Renal cortical epithelial cell (primary cell): Measurements from ENCODE around the gene CILP2. TPM values are rescaled to one million over a fixed set of nuclear protein-coding genes. Genes with fewer than 3 reads are reported as not detected.

Experiments used
- DNase-seq: peaks from one replicate; pipeline ENCODE4 v3.0.0-alpha.2; 2011; ENCODE audit warnings: low read depth
- total RNA-seq: library from RNA; depleted of rRNA; stranded (reverse); fragments of >200 nt; gene quantifications from 2 replicates; pipeline ENCODE4 v1.2.3, GENCODE V29; 2014

The CILP2 gene
- total RNA-seq, 1 donor from 2014 or later: 0.60 TPM

DNA sequence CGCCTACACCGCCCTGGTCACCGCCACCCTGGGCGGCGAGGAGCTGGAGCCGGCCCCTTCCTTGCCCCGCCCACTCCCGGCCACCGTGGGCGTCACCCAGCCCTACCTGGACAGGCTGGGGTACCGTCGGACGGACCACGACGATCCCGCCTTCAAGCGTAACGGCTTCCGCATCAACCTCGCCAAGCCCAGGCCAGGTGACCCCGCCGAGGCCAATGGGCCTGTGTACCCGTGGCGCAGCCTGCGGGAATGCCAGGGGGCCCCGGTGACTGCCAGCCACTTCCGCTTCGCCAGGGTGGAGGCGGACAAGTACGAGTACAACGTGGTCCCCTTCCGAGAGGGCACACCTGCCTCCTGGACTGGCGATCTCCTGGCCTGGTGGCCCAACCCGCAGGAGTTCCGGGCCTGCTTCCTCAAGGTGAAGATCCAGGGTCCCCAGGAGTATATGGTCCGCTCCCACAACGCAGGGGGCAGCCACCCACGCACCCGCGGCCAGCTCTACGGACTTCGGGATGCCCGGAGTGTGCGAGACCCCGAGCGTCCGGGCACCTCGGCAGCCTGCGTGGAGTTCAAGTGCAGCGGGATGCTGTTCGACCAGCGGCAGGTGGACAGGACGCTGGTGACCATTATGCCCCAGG is 7.0 kb downstream of the CILP2 start:
- no peak for DNase-seq

DNA sequence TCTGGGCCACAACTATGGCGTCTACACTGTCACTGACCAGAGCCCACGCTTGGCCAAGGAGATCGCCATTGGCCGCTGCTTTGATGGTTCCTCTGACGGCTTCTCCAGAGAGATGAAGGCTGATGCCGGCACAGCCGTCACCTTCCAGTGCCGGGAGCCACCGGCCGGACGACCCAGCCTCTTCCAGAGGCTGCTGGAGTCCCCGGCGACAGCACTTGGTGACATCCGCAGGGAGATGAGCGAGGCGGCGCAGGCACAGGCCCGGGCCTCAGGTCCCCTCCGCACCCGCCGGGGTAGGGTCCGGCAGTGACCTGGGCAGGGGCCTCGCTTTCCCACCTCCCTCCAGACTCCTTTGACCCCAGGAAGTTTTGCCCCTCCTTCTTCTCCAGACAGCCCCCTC is 7.6 kb downstream of the CILP2 start:
- DNase-seq: no peak

DNA sequence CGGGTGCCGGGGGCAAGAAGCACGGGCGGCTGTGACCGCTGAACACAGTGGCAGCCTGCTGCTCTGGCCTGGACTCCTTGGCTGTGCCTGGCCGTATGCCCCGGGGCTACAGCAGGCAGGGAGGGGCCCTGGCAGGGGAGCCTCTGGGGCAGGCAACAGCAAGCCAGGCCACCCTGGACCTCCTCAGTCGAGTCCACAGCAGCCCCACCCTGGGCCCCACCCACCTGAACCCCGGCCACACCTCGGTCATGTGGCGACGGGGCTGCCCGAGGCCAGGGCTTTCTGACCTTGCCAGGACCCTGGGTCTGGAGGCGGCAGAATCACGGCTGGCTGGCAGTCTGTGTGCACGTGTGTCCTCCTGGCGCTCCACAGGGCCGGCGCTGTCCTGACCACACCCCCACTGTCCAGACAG is 8.7 kb downstream of the CILP2 start:
- no peak for DNase-seq

DNA sequence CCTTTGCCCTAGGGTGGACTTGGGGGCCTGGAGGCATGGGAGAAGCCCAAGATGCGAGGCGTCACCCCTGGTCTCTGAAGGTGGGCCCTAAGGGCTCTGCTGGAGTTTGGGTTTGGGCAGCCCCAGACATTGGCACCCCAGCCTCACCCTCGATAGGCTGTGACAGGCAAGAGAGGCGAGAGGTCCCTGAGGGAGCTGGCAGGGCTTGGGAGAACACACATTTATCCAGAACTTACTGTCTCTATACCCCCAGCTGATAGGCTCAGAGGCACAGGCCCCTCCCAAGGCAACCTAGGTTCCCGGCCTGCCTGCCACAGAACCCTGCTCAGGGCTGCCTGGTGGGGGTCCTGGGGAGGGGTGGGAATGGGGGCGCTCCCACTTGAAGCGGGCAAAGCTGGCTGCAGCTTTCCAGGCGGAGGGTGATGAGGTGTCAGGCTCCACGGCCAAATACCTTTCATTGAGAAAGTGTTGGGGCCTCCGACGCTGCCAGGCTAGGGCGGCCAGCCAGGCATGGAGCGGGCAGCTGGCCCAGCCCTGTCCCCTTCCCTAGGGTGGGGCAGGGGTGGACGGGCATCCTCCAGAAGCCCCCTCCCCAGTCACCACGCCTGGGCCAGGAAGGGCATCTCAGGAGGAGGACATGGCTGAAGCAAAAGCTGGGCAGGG is 9.7 kb downstream of the CILP2 start:
- DNase-seq: no peak

DNA sequence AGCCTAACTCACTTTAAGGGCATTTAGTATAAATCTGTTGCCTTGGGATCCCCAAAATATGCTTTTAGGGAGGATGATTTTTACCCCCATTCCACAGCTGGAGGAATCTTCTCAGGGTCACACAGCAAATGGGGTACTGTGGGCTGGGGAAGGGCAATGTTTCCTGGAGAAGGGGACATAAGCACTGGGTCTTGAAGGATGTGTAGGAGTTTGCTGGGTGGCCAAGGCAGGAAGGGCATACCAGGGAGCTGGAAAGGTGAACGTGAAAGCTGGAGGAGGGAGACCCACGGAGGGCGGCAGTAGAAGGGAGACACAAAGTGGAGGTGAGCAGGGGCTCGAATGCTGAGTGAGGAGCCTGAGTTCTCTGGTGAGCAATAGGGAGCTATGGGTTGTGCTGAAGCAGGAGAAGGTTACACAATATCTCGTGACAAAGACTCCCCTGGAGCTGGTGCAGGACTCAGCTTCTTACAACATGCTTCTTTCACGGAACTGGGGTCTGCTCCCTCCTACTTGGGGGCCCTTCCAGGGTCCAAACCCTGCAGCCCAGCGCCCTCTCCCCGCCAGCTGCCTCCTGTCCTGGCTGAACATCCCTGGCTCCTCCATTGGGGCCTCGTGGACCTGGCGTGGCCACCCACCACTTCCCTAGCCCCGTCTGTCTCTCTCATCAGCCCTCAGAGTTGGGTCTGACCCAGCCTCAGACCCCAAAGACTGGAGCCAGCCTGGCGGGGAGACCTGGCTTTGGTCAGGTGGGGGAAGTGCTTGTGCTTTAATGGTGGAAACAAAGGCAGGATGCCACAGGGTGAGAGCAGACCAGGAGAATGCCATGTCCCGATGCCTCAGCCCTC is 11.1 kb downstream of the CILP2 start:
- DNase-seq: no peak

DNA sequence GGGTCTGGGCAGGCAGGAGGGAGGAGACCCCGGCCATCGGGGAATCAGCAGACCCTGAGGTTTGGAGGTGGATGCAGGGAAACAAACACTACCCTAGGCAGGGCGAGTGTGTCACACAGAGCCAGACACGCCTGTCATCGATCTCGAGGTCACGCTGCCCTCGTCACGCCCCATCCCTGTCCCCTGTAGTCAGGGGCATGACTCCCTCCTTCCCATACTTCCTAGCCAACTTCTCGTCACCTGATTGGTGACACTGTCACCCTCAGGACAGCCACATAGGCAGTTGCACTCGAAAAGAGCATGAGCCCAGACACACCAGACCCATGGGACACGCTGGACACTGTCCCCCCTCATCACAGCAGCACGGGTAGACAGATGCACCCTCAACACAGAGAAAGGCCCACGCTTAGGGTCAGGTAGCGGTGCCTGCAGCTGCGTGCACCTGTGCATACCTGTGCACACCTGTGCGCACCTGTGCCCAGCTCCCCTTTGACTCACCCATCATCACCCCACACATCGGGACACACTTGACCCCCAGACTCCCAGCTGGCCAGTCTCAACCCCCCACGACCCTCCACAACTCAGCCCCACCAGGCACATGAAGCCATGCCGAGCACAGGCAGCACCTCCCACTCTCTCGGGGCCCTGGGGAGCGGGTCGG is 11.9 kb downstream of the CILP2 start:
- DNase-seq: no peak

DNA sequence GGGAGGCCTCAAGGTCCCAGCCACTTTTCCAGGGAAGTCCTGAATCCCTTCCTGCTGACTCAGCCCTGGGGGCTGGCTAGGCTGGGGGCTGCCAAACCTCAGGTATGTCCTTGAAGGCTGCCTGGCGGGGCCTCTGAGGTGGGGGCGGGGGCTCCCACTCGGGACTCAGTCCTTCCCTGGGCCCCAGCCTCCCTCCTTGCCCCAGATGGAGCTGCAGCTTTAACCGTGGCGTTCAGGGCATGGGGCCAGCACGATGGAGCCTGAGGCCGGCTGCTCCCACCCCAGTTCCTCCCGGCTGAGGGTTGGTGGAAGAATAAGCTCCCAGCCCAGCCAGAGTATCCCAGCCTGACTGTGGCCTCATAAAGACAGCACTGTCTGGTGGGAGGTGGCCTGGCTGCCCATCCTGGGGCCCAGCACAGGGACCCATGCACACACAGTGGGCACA is 12.4 kb downstream of the CILP2 start:
- no peak for DNase-seq

DNA sequence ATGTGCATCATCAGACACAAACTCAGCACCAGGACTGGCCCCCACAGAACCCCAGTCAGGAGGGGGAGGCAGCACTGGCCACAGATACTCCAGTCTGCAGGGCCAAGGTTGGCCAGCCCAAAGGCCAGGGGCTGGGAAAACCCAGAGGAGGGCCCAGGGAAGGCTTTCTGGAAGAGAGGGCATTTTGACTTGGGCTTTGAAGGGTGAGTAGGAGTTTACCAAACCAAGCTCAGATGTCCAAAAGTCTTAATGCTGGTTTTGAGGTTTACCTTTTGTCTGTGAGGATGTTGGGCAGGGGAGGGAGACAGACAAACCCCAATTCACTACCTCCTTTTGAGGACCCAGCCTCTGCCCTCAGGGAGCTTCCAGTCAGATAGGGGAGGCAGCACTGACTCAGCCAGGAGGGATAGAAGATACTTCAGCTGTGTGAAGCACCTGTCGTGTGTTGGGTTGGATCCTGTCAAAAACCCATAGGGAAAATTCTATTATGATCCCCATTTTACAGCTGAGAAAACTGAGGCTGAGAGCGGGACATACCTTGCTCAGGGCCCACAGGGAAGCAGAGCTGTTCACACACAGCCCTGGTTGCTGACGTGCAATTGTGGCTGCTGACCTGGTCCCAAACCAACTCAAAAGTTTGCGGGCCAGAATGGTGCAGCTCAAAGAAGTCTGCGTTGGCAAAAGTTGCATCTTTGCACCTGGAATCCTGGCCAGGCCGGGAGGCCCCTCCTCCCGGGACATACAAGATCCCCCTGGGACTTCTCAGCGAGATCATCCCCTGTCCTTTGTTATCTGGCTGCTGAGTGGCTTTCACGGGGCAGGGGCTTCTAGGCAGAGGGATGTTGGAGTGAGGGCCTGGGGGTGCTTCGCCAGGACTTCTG is 13.1 kb downstream of the CILP2 start:
- DNase-seq: no peak

DNA sequence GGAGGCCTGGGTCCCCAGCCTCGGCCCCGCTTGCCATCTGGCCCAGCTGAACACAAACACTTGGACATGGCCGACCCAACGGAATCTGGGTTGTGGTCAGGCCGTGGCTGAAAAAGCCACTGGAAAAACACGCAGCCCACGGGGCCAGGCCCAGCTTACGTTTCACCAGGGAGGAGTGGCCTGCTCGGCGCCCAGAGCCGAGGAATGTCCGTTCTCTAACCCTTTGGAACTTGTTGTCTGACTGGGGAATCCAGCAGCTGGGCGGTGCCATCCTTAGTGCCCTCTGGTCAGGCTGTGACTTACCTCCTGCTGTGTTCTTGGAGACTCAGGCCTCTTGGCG is 13.8 kb downstream of the CILP2 start:
- DNase-seq: no peak

DNA sequence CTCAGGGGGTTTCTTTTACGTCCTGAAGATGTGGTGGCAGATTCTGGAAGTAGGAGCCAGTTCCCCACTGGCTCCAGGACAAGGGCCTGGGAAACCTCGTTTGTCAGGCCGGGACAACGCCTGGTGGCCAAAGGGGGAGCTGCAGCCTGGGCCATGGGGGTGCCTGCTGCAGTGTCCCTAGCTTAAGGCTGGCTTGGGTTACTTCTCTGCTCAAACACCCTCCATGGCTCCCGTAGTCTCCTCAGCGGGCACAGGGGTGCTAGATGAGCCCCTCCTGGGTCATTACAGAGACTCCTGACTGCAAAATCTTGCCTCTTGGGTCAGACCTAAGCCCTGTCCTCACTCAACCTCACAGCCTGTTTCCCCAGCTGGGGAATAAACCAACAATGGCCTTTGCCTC is 14.7 kb downstream of the CILP2 start:
- no peak for DNase-seq

DNA sequence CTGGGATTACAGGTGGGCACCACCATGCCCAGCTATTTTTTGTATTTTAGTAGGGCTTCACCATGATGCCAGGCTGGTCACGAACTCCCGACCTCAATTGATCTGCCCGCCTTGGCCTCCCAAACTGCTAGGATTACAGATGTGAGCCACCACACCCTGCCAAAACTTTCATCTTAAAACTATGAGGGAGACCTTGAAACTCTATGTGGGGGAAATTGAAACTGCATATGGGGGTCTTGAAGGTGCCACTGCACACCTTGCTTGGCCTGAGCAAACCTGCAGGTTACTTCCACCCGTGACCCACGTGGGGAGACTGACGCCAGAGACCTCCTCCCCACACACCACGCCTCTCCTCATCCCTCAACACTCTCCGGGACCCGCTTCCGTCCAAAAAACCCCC is 15.6 kb downstream of the CILP2 start:
- no peak for DNase-seq

DNA sequence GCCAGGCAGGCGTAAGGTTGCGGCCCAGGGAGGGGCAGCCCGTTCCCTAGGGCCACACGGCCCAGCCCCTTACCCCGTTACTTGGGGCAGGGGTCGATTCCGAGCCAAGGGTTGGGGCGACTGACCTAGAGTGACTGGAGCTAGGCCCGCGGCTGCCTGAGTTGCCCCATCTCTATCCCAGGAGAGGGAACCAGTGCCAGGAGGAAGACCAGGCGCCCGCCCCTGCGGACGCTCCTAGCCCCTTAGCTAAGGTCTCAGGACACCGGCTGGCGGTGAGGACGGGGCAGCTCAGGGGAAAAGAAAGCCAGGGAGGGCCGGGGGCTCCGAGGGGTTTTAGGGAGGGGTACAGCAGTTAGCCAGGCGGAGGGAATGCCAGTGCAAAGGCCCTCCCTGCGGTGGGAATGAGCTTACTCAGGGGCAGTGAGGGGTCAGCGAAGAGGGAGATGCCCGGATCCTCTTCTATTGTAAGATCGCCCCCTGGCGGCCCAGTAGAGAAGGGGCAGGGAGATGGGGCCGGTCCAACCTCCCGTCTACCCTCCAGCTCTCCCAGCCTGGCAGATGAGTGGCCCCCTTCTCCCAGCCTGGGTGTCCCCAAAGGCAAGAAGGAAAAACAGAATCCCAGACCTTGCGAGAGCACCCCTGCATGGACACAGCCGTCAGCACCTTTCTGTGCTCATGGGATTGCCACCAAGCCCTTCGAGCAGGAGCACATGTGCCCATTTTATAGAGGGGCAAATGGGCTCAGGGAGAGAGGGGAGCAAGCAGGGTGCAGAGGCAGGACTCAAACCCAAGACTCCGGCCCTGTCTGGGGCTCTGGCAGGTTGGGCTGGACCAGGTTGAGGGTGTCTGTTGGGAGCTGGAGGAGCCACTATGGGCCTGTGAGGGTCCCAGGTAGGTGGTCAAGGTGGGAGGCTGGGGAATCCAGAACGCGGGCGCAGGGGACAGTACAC is 16.3 kb downstream of the CILP2 start:
- DNase-seq: no peak

DNA sequence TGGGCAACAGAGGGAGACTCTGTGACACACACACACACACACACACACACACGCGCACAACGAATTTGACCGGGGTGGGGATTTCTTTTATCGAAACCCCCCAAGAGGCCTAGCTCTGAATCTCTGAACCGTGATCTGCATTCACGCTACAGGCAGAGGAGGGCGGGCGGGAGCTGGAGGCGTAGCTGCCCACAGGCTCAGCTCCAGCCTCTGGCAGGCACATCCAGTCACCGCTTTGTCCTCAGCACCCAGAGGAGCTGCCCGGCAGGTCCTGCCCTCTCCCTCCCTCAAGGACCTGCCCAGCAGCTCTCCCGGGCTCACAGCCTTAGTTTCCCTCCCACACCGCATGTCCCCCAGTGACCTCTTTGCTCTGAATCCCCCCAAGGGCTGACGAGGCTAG is 20.0 kb downstream of the CILP2 start:
- DNase-seq: no peak

DNA sequence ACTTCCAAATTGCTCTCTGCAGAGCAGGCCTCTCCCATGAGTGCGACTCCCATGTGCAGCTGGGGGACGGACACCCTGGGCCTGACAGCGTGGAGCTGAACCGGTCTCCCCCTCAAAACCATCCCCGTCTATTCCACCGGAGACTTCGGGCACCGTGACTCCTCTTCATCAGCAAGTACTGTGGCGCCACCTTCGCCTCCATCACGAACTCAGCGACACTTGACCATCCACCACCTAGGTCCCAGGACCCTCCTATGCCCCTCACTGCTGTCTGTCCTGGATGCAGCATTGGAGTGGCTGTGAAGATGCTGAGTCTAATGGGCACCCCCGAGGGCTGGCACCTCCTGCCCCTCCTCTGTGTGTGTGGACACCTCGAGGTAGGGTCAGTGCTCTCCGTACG is 20.6 kb downstream of the CILP2 start:
- no peak for DNase-seq

DNA sequence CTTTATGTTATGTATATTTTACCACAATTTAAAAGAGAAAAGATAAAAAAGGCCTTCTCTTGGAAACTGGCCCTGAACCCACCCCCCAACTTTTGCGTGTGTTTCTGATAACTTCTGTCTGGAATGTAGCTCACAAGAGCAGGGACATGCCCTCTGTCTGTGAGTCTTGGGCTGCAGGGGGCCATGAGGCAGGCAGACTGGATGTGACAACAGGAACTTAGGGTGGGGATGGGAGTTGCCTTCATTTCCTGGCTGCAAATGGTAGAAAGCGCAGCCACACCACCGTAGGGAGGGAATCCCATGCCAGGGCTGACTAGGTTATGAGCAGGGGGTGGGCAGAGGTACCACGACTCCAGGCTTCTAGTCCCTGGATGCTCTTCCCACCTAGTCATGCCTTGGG is 21.9 kb downstream of the CILP2 start:
- DNase-seq: no peak

DNA sequence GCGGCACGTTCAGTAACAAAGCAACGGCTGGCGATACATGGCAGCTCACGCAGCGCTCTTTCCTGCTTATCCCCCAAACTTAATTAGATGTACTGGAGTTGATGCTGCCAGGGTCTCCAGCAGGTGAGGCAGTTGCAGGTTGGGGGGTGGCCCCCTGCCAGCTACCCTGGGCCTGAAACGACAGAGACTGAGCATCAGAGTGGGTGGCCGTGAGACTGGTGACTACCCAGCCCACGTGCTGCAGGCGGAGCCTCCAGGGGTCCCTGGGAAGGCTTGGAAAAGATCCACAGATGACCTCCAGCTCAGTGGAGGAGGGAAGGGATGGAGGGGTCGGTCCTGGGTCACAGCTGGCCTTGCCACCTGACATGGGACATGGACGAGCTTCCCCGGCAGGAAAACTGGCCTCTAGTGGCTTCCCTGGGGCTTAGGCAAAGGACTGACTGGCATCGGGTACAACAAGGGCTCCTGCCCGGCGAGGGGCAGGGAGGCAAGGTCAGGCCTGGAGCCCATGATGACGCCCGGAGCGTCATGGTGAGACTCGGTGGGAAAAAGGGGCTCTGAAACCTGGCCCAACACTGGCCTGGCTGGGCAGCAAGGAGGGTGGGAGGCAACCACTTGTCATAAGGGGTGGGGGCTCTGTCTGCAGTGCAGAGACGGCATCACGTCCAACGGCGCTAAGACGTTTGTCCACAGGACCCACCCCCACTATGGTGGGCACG is 24.0 kb downstream of the CILP2 start:
- no peak for DNase-seq

DNA sequence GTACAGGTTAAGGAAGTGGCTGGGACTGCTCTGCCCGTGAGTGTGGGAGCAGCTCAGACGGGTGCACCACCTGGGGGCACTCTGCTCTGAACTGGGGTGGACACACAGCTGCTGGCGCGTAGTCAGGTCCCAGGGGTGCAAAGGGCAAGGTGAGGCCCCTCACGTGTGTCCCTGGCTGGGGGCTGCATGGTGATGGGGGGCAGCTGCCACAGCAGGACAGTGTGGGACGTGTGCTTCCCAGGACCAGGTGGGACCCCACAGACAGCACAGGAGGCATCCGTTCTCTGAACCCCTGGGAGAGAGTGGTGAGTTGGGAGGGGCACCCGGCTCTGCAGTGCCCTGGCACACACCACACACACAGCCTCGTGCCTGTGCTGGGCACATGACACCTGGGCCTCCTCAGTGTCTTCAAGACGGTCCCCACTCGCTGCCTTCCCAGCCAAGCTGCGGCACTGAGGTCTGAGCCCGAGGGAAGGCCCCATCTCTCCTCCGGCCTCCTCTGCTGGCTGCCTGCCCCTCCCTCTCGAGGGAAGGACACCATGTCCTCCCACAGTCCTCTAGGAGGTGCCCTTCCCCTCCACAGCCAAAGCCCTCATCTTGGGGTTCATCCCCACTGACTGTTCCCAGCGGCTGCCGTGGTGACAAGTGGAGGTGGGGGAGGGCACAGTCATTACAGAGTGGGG is 24.7 kb downstream of the CILP2 start:
- no peak for DNase-seq

DNA sequence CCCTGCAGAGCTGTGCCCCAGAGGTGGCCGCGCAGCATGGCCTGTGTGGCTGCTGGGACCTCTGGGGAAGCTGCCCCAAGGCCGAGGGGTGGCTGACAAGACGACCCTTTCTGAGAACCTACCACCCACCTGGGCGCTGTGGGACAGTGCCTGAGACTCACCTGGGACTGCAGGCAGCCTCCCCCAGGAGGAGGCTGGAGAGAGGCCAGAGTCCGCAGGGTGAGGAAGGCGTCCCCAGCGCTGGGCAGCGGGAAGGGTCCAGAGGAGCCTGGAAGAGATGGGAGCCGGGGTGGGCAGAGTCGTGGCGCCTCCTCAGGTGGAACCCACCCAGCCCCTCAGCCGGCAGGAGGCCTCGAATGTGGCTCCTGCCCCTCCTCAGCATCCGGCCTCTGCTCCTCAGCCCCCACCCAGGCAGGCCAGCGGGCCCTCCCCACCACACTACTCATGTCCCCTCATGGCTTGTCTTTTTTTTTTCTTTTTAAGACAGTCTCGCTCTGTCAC is 25.3 kb downstream of the CILP2 start:
- DNase-seq: no peak

DNA sequence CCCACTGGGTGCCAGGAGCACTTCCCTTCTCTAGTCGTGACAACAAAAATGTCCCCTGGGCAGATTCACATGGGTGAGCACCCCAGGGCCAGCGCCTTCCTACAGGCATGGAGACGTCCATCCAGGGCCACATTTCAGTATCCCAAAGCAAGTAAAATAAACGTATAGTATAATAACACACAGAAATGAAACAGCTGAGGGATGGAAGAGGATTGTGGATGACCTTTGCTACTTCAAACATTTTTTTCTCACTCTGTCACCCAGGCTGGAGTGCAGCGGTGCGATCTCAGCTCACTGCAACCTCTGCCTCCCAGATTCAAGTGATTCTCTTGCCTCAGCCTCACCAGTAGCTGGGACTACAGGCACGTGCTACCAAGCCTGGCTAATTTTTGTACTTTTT is 28.2 kb downstream of the CILP2 start:
- no peak for DNase-seq
